RWPE1 (cell line): Measurements from ENCODE around the gene PEX7.

Experiments used
- CTCF ChIA-PET: fragments of 350-600 bp; sonication (Branson Sonifier 250); formaldehyde crosslinking; extraction: SDS; loops from one replicate; lab custom pipeline; 2021; lab: Yijun Ruan, JAX
- POLR2A ChIA-PET: fragments of 400-600 bp; formaldehyde crosslinking; extraction: SDS; loops from one replicate; lab custom pipeline; 2020; ENCODE audit warnings: antibody characterized with exemption; ENCODE audit not compliant: low non-redundant PET; lab: Yijun Ruan, JAX
- DNase-seq: peaks from one replicate; pipeline ENCODE4 v3.0.0; 2012; ENCODE audit warnings: low spot score
- H3K27ac ChIP-seq: fragments of 450-650 bp; 2 replicates; pipeline ENCODE4 v1.5.1; 2017
- TF ChIP-seq, protein P1 (sequence below): fragments of 450-650 bp; conservative IDR thresholded peaks from 2 replicates; pipeline ENCODE4 v1.5.1; 2017; ENCODE audit warnings: low read depth, mild to moderate bottlenecking

PEX7 gene

DNA sequence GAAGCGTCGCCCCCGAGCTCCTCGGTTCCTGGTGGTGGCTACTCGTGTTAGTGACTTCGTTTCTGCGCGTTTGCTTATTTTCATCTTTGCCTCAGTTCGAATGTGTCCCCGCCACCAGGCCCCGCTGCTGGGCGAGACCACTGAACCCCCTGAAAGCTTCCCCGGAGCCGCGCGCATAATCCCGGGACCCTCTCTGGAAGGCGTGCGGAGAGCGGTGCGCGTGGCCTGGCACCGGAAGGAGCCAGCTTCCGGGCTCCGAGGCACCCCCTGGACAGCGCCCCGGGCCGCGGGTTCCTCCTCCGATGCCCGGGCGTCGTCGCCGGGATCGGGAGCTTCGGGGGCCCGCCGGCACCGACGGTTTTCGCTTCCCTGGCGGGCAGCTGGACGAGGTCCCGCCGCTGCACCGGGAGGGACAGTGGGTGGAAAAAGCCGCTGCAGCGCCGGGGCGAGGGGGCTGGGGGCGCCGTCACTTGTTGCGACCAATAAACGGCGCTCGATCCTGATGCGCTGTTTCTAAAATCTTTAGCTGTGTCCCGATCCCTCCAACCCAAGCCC lies 99.1 kb downstream of the PEX7 start:
- ChIA-PET CTCF (interaction anchor here (0.6 to 1.2 kb wide), 5 partner anchors 10 to 124 kb away, joined by 3 to 5 read pairs (median 4); no protein-coding TSS in a partner anchor), POLR2A (no interaction called here)
- TF ChIP-seq, protein P1, sequence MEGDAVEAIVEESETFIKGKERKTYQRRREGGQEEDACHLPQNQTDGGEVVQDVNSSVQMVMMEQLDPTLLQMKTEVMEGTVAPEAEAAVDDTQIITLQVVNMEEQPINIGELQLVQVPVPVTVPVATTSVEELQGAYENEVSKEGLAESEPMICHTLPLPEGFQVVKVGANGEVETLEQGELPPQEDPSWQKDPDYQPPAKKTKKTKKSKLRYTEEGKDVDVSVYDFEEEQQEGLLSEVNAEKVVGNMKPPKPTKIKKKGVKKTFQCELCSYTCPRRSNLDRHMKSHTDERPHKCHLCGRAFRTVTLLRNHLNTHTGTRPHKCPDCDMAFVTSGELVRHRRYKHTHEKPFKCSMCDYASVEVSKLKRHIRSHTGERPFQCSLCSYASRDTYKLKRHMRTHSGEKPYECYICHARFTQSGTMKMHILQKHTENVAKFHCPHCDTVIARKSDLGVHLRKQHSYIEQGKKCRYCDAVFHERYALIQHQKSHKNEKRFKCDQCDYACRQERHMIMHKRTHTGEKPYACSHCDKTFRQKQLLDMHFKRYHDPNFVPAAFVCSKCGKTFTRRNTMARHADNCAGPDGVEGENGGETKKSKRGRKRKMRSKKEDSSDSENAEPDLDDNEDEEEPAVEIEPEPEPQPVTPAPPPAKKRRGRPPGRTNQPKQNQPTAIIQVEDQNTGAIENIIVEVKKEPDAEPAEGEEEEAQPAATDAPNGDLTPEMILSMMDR = no peak
- H3K27ac ChIP-seq = no peak overlapping the region
- peak; percentile 14 for DNase-seq

DNA sequence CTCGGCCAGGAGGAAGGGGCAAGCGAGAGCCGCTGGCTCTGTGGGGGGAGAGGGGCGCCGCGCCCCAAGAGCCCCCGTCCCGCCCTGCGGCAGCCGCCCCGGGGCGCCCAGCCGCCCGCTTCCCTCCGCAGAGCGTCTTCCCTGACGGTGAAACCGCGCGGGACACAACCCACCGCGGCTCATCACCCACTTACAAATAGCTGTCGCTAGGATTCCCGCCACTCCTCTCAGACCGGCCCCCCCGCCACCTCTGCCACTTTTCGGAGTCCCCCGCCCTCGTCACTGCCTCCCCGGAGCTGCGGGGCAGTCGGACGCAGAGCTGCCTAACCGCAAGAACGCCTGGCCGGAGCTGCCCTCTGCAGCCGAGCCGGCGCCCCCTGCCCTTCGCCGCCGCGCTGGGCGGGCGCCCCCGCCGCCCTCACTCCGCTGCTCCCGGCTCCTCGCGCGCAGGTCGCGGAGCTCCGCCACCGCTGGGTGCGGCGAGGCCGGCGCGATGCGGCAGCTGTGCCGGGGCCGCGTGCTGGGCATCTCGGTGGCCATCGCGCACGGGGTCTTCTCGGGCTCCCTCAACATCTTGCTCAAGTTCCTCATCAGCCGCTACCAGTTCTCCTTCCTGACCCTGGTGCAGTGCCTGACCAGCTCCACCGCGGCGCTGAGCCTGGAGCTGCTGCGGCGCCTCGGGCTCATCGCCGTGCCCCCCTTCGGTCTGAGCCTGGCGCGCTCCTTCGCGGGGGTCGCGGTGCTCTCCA lies 99.7 kb downstream of the PEX7 start, which contains the start of gene SLC35D3:
Gene SLC35D3 (plus strand): TSS at position 366 of the 749 bp plus-strand sequence. CDS start 128 bp downstream, at position 494.
- H3K27ac ChIP-seq = no peak within 1 kb of the TSS
- DNase-seq = peak; percentile 12
- POLR2A ChIA-PET = no interaction called here
- TF ChIP-seq, protein P1 = no peak
- CTCF ChIA-PET = interaction anchor here (0.6 to 1.2 kb wide), 7 partner anchors 11 to 373 kb away, joined by 3 to 4 read pairs (median 4); no protein-coding TSS in a partner anchor

DNA sequence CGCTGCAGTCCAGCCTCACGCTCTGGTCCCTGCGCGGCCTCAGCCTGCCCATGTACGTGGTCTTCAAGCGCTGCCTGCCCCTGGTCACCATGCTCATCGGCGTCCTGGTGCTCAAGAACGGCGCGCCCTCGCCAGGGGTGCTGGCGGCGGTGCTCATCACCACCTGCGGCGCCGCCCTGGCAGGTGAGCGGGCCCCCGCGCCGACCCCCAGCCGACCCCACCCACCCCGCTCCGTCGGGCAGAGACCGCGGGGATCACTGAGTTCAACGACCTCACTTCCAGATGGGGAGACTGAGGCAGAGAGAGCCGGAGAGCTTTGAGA lies 100.3 kb downstream of the PEX7 start:
- POLR2A ChIA-PET = no interaction called here
- TF ChIP-seq, protein P1 = no peak
- DNase-seq = no peak
- CTCF ChIA-PET = interaction anchor here (0.5 to 1.2 kb wide), 4 partner anchors 46 to 374 kb away, joined by 3 to 4 read pairs (median 4); no protein-coding TSS in a partner anchor
- no peak overlapping the region for H3K27ac ChIP-seq

DNA sequence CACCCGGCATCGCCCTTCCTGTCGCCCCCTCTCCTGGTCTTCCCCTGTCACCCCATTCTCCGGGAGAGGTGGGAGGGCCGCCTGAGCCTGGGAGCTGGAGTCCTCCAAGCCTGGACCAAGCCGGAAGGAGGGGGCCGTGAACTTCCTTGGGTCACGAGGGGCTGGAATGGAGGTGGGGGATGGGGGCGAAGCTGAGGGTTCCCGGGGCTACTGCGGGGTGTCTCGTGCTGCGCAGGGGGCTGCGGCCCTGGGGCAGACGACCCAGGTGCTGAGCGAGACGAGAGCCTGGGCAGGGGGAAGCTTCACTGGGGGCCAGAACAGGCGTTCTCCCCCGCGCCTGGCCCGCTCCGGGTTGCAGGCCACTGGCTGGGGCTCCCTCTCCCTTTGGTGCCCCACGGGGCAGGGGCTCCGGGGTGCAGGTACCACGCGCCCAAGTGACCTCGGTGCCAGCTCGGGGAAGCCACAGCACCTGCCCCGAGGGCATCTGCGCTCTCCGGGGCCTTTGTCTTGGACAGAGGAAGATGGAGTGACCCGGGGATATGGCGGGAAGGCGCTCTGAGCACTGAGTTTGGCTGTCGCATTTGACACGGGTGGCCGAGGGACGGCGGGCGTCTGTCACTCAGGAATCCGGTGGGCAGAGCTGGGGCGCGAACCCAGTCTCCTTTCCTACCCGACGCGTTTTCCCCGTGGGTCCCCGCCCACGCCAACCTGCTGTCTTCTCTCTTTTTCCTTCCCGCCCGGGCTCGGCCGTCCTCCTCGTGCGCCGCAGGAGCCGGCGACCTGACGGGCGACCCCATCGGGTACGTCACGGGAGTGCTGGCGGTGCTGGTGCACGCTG lies 100.9 kb downstream of the PEX7 start:
- H3K27ac ChIP-seq = no peak overlapping the region
- CTCF ChIA-PET = interaction anchor here (0.5 to 1.2 kb wide), 5 partner anchors 25 to 713 kb away, joined by 3 to 8 read pairs (median 4); no protein-coding TSS in a partner anchor
- TF ChIP-seq, protein P1 = no peak
- no peak for DNase-seq
- POLR2A ChIA-PET = no interaction called here

DNA sequence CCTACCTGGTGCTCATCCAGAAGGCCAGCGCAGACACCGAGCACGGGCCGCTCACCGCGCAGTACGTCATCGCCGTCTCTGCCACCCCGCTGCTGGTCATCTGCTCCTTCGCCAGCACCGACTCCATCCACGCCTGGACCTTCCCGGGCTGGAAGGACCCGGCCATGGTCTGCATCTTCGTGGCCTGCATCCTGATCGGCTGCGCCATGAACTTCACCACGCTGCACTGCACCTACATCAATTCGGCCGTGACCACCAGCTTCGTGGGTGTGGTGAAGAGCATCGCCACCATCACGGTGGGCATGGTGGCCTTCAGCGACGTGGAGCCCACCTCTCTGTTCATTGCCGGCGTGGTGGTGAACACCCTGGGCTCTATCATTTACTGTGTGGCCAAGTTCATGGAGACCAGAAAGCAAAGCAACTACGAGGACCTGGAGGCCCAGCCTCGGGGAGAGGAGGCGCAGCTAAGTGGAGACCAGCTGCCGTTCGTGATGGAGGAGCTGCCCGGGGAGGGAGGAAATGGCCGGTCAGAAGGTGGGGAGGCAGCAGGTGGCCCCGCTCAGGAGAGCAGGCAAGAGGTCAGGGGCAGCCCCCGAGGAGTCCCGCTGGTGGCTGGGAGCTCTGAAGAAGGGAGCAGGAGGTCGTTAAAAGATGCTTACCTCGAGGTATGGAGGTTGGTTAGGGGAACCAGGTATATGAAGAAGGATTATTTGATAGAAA lies 101.7 kb downstream of the PEX7 start:
- POLR2A ChIA-PET = no interaction called here
- CTCF ChIA-PET = interaction anchor here (0.6 kb wide), 1 partner anchor 713 kb away, joined by 5 read pairs; no protein-coding TSS in a partner anchor
- no peak for DNase-seq
- TF ChIP-seq, protein P1 = no peak
- no peak overlapping the region for H3K27ac ChIP-seq
